Left lobe of liver (tissue), 2 donors: Measurements from ENCODE around the gene MRAP. TPM values are rescaled to one million over a fixed set of nuclear protein-coding genes. Genes with fewer than 3 reads are reported as not detected.

ENCODE experiments used
- ATAC-seq: fragments of 200-7000 bp; cut with Tn5 transposase; one replicate; pipeline ENCODE4 v1.9.1; 2020; ENCODE audit warnings: mild to moderate bottlenecking, moderate library complexity
- DNase-seq: peaks from one replicate; pipeline ENCODE4 v3.0.0-alpha.2; 2020; ENCODE audit warnings: low spot score
- total RNA-seq: library from RNA; stranded (reverse); gene quantifications from one replicate; pipeline ENCODE4 v1.2.1, GENCODE V29; 2021
- donor health status: DM: no; HTN: no; CAD: no; lungs with moderate emphysema.
- donor health status: DM: no; HTN: yes; CAD: no.

MRAP gene
- total RNA-seq, 1 donor from 2014 or later, result 3.4 TPM

GRCh38 chr21:32320726-32321125 lies 22.1 kb downstream of the MRAP start:
- DNase-seq (peak; percentile 38), ATAC-seq (no peak)

GRCh38 chr21:32321480-32321879 lies 22.8 kb downstream of the MRAP start:
- DNase-seq, result peak; percentile 18

GRCh38 chr21:32322103-32322502 lies 23.4 kb downstream of the MRAP start:
- DNase-seq, result no peak
- ATAC-seq, result no peak

More at GRCh38 chr21:32321480-32321879, 22.8 kb downstream of the MRAP start:
- ATAC-seq, result no peak

GRCh38 chr21:32322676-32323075 lies 24.0 kb downstream of the MRAP start:
- peak; percentile 24 for DNase-seq
- ATAC-seq, result no peak

- DNase-seq, result peak; percentile 23
- no peak for ATAC-seq
These were observed 27.1 kb downstream of the MRAP start for GRCh38 chr21:32325706-32326105.

- DNase-seq (no peak), ATAC-seq (peak; percentile 42)
These were observed 29.9 kb downstream of the MRAP start for GRCh38 chr21:32328595-32328994.

- DNase-seq, result no peak
- ATAC-seq, result no peak
These were observed 30.7 kb downstream of the MRAP start for GRCh38 chr21:32329331-32329730.

- ATAC-seq, result no peak
- DNase-seq, result no peak
These were observed 31.1 kb downstream of the MRAP start for GRCh38 chr21:32329776-32330175.

- DNase-seq, result peak; percentile 15
- ATAC-seq, result no peak
These were observed 32.2 kb downstream of the MRAP start for GRCh38 chr21:32330784-32331311.

GRCh38 chr21:32331444-32332305 lies 33.0 kb downstream of the MRAP start:
- ATAC-seq (no peak), DNase-seq (no peak)

- DNase-seq (peak; percentile 11), ATAC-seq (no peak)
These were observed 33.9 kb downstream of the MRAP start for GRCh38 chr21:32332463-32332951.

- ATAC-seq (no peak), DNase-seq (peak; percentile 34)
These were observed 35.5 kb downstream of the MRAP start for GRCh38 chr21:32333953-32334673.

- ATAC-seq (no peak), DNase-seq (peak; percentile 23)
These were observed 36.4 kb downstream of the MRAP start for GRCh38 chr21:32334980-32335531.

- DNase-seq, result peak; percentile 40
These were observed 37.2 kb downstream of the MRAP start for GRCh38 chr21:32335601-32336575.

GRCh38 chr21:32336711-32337110 lies 38.1 kb downstream of the MRAP start:
- DNase-seq (peak; percentile 33), ATAC-seq (peak; percentile 31)

More at GRCh38 chr21:32335601-32336575, 37.2 kb downstream of the MRAP start:
- no peak for ATAC-seq

GRCh38 chr21:32337206-32337605 lies 38.6 kb downstream of the MRAP start:
- DNase-seq, result peak; percentile 27
- ATAC-seq, result no peak

GRCh38 chr21:32338209-32338921 lies 39.7 kb downstream of the MRAP start:
- ATAC-seq (no peak), DNase-seq (peak; percentile 21)

GRCh38 chr21:32340863-32341848 lies 42.5 kb downstream of the MRAP start:
- ATAC-seq (no peak), DNase-seq (peak; percentile 1)
